Cardiac fibroblast (primary cell): Measurements from ENCODE around the gene TMEM25.
"Not testable (repeated sequence)": the region's sequence is repeated elsewhere in the genome, so short reads cannot be mapped to it uniquely, and the experiment has no call there.

Source experiments
- DNase-seq, 2 donors: peaks; one replicate each; pipeline versions ENCODE4 v3.0.0 to v3.0.0-alpha.2; 2010; ENCODE audit warnings: low read depth in 2 of 2
- H3K4me3 ChIP-seq, 2 donors: replicated peaks in 1 of 2; 1 replicate in 1 of 2; 2 replicates in 1 of 2; pipeline ENCODE4 v1.5.1; 2011; ENCODE audit warnings: low read depth in 2 of 2, low read length in 2 of 2, mild to moderate bottlenecking in 2 of 2, moderate library complexity in 1 of 2
- TF ChIP-seq, protein P1 (sequence below): IDR thresholded peaks from one replicate; pipeline ENCODE4 v1.5.1; 2011; ENCODE audit warnings: low read depth, mild to moderate bottlenecking, low read length, inconsistent platforms

The TMEM25 gene

DNA sequence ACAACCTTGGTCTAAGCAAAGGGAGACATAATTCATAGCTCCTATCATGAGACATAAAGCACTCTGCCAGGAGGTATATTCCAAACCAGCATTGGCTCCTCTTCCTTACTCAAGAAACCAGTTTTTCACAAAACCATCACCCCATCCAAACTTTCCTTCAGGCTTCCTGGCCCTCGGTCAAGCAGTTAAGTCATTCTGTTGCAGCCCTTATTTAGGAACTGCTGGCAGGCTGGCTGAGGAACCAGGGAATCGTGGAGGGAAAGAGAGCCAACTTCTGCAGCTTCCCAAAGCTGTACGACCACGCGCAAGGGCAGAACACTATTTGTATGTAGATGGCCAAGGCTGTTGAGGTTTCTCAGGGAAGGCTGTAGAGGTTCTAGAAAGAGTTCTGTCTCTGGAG is 34.1 kb downstream of the TMEM25 start:
- DNase-seq: peak; percentile 26 to 53
- peak overlapping the region; percentile 14 to 69 for H3K4me3 ChIP-seq
- TF ChIP-seq, protein P1, sequence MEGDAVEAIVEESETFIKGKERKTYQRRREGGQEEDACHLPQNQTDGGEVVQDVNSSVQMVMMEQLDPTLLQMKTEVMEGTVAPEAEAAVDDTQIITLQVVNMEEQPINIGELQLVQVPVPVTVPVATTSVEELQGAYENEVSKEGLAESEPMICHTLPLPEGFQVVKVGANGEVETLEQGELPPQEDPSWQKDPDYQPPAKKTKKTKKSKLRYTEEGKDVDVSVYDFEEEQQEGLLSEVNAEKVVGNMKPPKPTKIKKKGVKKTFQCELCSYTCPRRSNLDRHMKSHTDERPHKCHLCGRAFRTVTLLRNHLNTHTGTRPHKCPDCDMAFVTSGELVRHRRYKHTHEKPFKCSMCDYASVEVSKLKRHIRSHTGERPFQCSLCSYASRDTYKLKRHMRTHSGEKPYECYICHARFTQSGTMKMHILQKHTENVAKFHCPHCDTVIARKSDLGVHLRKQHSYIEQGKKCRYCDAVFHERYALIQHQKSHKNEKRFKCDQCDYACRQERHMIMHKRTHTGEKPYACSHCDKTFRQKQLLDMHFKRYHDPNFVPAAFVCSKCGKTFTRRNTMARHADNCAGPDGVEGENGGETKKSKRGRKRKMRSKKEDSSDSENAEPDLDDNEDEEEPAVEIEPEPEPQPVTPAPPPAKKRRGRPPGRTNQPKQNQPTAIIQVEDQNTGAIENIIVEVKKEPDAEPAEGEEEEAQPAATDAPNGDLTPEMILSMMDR: no peak

DNA sequence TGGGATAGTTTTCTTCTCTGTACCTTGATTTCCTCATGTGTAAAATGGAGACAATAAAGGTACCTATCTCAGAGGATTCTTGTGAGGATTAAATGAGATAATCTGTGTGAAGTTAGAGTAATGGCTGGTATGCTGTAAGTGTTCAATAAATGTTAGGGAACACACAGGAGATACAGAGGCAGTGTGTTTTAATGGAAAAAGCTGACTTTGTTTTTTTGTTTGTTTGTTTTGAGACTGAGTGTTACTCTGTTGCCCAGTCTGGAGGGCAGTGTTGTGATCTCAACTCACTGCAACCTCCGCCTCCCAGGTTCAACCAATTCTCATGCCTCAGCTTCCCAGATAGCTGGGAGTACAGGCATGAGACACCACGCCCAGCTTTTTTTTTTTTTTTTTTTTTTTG is 38.7 kb downstream of the TMEM25 start:
- TF ChIP-seq, protein P1: no peak
- H3K4me3 ChIP-seq: no peak overlapping the region
- DNase-seq: no peak

DNA sequence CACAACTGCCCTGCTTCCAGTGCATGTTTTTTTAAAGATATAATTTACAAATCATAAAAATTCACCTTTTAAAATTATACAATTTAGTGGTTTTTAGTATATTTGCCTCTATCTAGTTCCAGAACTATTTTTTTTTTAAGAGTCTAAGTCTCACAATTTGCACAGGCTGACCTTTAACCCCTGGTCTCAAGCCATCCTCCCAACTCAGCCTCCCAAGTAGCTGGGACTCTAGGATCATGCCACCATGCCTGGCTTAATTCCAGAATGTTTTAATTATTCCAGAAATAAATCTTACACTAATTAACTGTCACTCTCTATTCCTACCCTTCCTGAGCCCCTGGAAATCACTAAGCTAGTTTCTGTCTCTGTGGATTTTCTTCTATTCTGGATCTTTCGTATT is 39.8 kb downstream of the TMEM25 start:
- TF ChIP-seq, protein P1: no peak
- H3K4me3 ChIP-seq: no peak overlapping the region
- no peak for DNase-seq

DNA sequence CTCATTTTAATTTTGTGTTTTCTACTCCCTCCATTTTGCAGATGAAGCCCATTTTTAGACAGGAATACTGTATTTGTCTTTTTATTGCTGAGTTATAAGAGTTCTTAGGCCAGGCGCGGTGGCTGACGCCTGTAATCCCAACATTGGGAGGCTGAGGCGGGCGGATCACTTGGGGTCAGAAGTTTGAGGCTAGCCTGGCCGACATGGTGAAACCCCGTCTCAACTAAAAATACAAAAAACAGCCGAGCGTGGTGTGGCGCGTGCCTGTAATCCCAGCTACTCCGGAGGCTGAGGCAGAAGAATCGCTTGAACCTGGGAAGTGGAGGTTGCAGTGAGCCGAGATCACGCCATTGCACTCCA is 40.7 kb downstream of the TMEM25 start:
- peak in 1 of 2 donors; percentile 39 for DNase-seq
- H3K4me3 ChIP-seq: peak overlapping the region; percentile 97 to 100

DNA sequence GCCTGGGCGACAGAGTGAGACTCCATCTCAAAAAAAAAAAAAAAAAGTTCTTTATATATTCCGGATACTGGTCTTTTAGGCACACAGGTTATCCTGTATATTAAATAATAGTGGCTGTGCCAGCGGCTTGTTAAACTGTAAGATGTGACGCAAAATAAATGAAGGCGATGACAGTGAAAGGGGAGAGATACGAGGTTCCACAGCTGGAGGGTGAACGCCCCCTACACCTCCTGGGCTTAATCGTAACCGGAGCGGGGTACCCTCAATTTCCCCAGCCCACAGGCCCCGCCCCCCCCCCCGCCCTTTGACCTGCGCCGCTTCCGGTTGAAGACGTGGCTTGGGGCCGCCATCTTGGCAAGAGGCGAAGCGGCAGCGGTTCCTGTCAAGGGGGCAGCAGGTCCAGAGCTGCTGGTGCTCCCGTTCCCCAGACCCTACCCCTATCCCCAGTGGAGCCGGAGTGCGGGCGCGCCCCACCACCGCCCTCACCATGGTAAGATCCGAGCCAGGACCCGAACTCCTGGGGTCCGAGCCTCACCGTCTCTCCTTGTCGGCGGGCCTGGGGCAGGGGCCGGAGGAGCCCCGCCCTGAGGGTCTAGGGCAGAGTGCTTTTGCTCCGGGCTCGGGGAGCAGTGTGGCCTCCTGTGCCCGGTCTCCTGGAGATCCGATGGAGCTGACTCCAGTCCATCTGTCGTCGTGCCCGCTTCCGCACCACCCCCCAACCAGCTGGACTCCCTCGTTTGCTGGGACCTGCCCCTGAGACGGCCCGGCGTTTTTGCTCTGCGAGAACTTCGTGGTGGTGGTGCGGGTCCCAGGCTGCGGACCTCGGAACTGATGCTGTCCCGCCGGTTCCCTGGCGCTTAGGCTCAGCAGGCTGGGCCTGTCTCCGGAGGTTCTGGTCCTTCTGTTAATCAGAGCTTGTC is 41.3 kb downstream of the TMEM25 start, which contains the start of gene ARCN1:
Gene ARCN1, plus strand, starts transcription at position 349 of the 920 bp plus-strand sequence. Its CDS starts 139 bp downstream, at position 488.
- peak within 1 kb of the TSS; percentile 97 to 100 for H3K4me3 ChIP-seq
- TF ChIP-seq, protein P1: no peak
- peak; percentile 77 to 84 for DNase-seq

DNA sequence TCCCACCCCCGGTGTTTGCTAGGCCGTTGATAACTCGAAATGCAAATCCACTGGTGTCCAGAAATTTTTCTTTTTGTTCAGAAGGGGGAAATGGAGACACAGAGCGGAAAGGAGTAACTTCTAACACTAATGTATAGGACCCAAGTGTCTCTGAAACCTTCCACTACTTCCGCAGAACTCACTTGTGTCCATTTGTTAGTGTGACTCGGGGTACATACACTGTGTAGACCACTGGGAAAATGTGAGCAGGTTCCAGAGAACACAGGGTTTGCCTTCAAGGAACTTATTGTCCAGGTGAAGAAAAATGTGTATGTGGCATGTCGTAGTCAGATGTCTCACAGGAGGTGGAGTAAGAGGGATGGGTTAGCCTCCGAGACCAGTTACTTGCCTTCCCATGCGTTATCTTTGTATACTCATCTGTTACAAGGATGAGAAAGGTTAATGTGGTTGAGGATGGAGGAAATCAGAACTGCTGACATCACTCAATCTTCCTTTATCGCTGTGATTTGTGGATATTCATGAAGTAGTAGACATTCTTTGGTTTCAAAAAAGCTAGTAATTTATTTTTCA is 42.1 kb downstream of the TMEM25 start:
- TF ChIP-seq, protein P1: no peak
- H3K4me3 ChIP-seq: peak overlapping the region; percentile 97 to 100
- peak; percentile 36 to 64 for DNase-seq

DNA sequence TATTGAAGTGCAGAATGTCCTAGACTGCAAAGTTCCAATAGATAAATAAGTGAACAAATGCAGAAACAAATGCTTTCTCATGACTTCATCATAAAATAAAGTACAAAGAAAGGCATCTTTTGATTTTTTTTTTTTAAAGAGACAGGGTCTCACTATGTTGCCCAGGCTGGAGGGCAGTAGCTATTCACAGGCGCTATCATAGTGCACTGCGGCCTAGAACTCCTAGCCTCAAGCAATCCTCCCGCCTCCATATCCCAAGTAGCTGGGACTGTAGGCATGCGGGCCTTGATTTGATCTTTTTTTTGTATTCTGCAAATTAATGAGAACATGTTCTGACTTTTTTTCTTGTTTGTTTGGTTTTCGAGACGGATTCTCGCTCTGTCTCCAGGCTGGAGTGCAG is 43.6 kb downstream of the TMEM25 start:
- DNase-seq: no peak
- peak overlapping the region in 1 of 2 donors; percentile 97 for H3K4me3 ChIP-seq
- TF ChIP-seq, protein P1: no peak

DNA sequence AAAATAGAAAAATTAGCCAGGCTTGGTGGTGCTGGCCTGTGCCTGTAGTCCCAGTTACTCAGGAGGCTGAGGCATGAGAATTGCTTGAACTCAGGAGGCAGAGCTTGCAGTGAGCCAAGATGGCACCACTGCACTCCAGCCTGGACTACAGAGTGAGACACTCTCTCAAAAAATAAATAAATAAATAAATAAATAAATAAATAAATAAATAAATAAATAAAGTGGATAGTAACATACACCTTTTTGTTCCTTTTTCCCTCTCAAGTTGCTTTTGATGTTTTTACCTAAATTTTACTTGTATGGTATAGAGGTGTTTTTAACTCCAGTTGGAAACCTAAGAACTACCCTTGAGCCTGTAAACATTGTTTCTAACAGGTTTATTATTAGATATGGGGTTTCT is 47.0 kb downstream of the TMEM25 start:
- not testable (repeated sequence) for DNase-seq, H3K4me3 ChIP-seq
